ENCODE results near the gene BTN1A1. TPM values are rescaled to one million over a fixed set of nuclear protein-coding genes. Genes with fewer than 3 reads are reported as not detected.

The BTN1A1 gene
- polyA plus RNA-seq, 3 donors: 0.16 to 0.31 (median 0.28) TPM

DNA sequence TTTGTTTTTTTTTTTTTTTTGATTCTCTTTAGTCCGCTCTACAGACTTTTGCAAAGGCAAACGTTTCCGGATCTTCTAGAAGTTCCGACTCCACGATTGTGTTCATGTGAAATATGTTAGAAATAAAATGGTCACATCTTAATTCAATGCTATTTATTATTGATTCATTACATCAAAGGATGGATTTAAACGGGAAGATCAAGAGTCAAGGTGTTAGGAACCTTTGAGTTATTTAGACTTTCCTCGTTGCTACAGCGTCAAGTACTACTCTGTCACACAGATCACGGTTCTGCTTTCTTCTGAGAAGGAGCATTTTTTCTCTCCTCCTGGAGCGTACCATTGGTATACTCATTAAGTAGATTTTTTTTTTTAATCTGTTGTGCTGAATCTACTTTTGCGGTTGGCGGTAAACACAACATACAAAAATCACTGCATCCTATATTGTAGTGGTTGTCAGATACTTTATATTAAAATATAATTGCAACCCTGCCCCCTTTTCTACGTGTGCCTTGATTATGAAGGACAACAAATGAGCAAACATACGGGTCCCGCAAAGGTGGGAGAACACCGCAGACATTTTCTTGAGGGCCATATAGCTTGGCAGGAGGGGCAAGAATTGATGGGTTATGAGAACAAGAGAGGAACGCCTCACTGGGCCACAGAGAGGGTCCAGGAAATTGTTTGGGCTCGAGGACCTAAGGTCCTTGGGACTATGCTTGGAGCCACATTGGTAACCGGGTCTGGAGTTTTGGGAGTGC is 55.6 kb downstream of the BTN1A1 start:
- DNase-seq (ENCODE audit: low read depth in 3 of 3, low spot score in 2 of 3): no peak

DNA sequence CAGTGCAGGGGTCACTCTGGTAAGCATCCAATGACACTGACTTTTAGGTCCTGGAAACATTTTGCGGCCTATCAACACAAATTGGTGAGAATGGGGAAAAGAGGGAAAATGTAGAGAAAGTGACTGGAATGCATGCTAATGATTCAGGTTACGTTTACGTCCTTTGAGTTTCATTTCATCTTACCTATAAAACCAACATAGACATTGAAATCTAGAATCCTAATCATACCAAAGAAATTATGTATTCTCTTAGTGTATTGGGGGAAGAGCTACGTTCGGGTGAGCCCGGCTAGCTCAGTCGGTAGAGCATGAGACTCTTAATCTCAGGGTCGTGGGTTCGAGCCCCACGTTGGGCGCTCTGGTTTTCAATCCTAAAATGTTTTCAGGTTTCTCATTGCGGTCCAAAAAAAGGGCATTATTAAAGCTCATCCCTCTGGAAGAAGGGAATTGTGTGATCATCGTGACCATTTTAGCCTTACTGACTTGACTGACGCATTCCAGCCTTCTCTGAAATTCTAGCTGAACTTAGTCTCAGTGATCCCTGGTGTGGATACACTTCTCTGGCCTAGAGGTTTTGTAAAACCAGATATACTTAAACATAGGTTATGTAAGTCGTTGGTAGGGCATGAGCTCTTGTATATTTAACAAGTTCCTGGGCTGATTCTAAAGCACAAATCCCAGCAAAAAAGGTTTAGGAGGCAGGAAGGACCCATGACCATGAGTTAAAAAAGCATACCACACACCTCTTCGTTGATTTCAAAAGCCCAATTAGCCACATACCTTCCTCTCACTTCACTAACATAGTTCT is 56.4 kb downstream of the BTN1A1 start:
- DNase-seq (ENCODE audit: low read depth in 3 of 3, low spot score in 2 of 3): no peak

Other genes with a start within 250 kb of the BTN1A1 start
- 10 to 100 TPM; 11.2 to 19.1 (median 13.5) TPM for gene BTN3A2, start 135.1 kb upstream of the BTN1A1 start, polyA plus RNA-seq (ENCODE audit: insufficient read length in 3 of 3)
- gene BTN2A2, start 117.2 kb upstream of the BTN1A1 start, polyA plus RNA-seq (ENCODE audit: insufficient read length in 3 of 3): 10 to 100 TPM; 11.2 to 16.7 (median 15.2) TPM
- gene BTN3A1, start 98.0 kb upstream of the BTN1A1 start, polyA plus RNA-seq (ENCODE audit: insufficient read length in 3 of 3): 10 to 100 TPM; 21.5 to 29.8 (median 27.0) TPM
- gene BTN3A3, start 59.8 kb upstream of the BTN1A1 start, polyA plus RNA-seq (ENCODE audit: insufficient read length in 3 of 3): 10 to 100 TPM; 13.8 to 18.3 (median 14.3) TPM
- gene BTN2A1, start 42.3 kb upstream of the BTN1A1 start, polyA plus RNA-seq (ENCODE audit: insufficient read length in 3 of 3): 10 to 100 TPM; 31.5 to 34.3 (median 31.8) TPM
- 100 to 1,000 TPM in 1 of 3 donors, 10 to 100 TPM in 2; 87.0 to 100 (median 98.5) TPM for gene HMGN4, start 38.1 kb downstream of the BTN1A1 start, polyA plus RNA-seq (ENCODE audit: insufficient read length in 3 of 3)
- gene ABT1, start 96.7 kb downstream of the BTN1A1 start, polyA plus RNA-seq (ENCODE audit: insufficient read length in 3 of 3): 10 to 100 TPM; 14.5 to 15.3 (median 15.1) TPM
- 10 to 100 TPM; 41.2 to 46.9 (median 44.7) TPM for gene ZNF322, start 159.4 kb downstream of the BTN1A1 start, polyA plus RNA-seq (ENCODE audit: insufficient read length in 3 of 3)